Measurements from ENCODE around the gene ZNF608.

GRCh38 chr5:124706729-124707361, 39.6 kb downstream of the ZNF608 start:
- TF ChIP-seq POLR2AphosphoS5 (IDR thresholded peaks at IDR 0.05; ENCODE audit: borderline replicate concordance, low read depth, low read length) (no peak), EZH2 (IDR thresholded peaks at IDR 0.05) (no peak), FOXP2 (optimal IDR thresholded peaks at IDR 0.05; ENCODE audit: control extremely low read depth, extremely low read length, insufficient read depth) (no peak)
